ENCODE measurements around the gene PCNT.
A peak's percentile ranks its signal among the peaks of the same experiment; 100 is the strongest.

Gene PCNT

DNA sequence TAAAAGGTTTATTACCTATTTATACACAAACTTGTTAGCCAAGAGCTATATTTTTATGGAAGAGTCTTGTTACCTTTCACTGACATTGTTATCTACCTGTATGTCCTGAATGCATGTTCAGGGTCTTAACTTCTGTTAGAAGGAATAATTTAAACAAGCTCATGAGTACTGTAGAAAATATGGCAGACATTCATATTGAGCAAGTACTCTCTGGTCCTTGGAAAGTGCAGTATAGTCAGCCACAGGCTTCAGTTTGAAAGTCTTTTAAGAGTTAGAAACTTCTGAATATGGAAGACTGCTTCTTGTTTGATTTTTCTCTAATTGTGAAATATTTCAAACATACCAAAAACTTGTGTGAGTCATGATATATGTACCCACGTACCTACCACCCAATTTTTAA lies 151.3 kb downstream of the PCNT start:
- DNase-seq (ENCODE audit: low read depth): peak; percentile 7
- TF ChIP-seq, protein P1, sequence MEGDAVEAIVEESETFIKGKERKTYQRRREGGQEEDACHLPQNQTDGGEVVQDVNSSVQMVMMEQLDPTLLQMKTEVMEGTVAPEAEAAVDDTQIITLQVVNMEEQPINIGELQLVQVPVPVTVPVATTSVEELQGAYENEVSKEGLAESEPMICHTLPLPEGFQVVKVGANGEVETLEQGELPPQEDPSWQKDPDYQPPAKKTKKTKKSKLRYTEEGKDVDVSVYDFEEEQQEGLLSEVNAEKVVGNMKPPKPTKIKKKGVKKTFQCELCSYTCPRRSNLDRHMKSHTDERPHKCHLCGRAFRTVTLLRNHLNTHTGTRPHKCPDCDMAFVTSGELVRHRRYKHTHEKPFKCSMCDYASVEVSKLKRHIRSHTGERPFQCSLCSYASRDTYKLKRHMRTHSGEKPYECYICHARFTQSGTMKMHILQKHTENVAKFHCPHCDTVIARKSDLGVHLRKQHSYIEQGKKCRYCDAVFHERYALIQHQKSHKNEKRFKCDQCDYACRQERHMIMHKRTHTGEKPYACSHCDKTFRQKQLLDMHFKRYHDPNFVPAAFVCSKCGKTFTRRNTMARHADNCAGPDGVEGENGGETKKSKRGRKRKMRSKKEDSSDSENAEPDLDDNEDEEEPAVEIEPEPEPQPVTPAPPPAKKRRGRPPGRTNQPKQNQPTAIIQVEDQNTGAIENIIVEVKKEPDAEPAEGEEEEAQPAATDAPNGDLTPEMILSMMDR (conservative IDR thresholded peaks at IDR 0.05; ENCODE audit: low read length): no peak
- H3K4me3 ChIP-seq (ENCODE audit: low read length): no peak overlapping the region

DNA sequence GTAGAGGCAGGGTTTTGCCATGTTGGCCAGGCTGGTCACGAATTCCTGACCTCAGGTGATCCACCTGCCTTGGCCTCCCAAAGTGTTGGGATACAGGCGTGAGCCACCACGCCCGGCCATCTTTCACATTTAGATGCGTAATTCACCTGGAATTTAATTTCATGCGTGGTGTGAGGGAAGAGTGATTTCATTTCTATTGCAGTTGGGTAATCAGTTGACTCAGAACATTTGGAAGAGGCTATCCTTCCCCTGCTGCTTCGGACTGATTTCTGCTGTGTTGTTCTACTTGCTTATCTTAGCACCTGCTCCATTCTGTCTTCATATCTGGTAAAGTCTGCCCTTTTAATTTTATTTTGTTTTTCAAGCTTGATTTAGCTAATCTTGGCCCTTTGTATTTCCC lies 153.8 kb downstream of the PCNT start:
- TF ChIP-seq, protein P1 (conservative IDR thresholded peaks at IDR 0.05; ENCODE audit: low read length): no peak
- DNase-seq (ENCODE audit: low read depth): peak; percentile 30
- H3K4me3 ChIP-seq (ENCODE audit: low read length): no peak overlapping the region

DNA sequence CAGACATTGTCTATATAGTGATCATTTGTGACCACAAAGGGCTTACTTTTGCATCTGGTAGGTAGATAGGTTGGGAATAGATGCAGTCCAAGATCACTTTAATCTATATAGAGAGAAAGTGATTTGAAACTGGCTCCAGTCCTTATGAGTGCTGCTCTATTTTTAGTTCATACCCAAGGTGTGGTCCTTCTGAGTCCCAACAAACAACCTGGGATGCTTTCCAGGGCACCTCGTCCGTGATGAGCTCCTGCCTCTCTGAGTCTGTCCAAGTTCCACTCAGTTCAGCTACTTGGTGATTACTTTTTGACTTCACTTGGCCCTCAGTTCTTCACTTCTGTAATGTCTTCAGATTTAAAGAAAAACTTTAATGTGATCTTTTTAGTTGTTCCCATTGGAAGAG lies 155.0 kb downstream of the PCNT start:
- TF ChIP-seq, protein P1 (conservative IDR thresholded peaks at IDR 0.05; ENCODE audit: low read length): no peak
- H3K4me3 ChIP-seq (ENCODE audit: low read length): no peak overlapping the region
- DNase-seq (ENCODE audit: low read depth): no peak

DNA sequence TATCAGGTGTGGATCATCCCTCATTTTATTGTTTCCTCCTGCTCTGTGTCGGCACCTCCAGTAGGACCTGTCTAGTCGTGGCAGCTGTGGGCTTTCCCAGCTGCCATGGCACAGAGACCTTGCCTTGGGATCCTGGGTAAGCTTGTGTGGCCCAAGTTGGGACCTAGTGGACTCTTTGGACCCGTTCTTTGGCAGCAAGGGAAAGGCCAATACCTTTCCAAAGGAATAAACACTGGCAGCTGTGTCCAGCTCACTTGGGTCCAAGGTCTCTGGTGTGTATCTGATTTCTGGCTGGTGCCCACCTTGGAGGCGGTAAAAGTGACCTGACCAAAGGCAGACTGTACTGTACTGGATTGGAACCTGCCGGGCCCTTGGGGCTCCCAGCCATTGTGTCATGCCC lies 156.5 kb downstream of the PCNT start:
- DNase-seq (ENCODE audit: low read depth): no peak
- TF ChIP-seq, protein P1 (conservative IDR thresholded peaks at IDR 0.05; ENCODE audit: low read length): no peak
- H3K4me3 ChIP-seq (ENCODE audit: low read length): no peak overlapping the region

DNA sequence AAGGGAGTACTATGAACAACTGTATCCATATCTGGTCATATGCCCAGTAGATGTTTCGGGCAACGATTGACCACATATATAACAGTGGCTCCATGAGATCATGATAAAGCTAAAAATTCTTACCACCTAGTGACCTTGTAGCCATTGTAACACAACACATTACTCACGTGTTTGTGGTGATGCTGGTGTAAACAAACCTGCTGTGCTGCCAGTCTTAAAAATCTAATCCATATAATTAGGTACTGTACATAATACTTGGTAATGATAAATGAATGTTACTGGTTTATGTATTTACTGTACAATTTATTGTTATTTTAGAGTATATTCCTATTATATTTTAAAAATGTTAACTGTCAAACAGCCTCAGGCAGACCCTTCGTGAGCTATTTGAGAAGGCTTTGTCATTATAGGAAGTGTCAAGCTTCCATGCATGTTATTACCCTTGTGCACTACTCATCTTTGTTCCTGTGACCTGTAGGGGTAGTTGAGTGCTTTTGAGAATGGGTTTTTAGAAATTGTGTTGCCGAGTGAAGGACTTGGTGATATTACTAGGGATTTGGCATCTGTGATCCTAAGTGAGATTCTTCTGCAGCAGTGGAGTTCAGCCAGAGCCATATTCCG lies 158.4 kb downstream of the PCNT start:
- H3K4me3 ChIP-seq (ENCODE audit: low read length): no peak overlapping the region
- DNase-seq (ENCODE audit: low read depth): no peak
- TF ChIP-seq, protein P1 (conservative IDR thresholded peaks at IDR 0.05; ENCODE audit: low read length): no peak

DNA sequence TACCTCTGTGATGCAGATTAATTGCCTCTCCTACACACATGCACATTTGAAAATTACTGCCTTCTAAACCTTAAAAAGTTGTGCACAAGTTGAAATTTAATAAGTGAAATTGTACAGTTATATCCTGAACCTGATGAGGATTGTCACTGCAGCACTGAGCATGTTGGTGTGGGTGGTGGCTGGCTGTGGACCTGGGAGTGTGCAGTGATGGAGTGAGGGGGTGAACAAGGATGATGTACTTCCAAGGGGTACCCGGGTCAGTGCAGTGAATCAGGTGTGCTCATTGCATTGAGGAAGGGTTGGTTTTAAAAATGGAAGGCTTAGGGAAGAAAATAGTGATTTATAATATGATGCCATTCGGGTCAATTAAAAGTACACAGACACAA lies 158.9 kb downstream of the PCNT start:
- H3K4me3 ChIP-seq (ENCODE audit: low read length): no peak overlapping the region
- DNase-seq (ENCODE audit: low read depth): no peak
- TF ChIP-seq, protein P1 (conservative IDR thresholded peaks at IDR 0.05; ENCODE audit: low read length): no peak
